ENCODE data around the gene FCN2. TPM values are rescaled to one million over a fixed set of nuclear protein-coding genes. Genes with fewer than 3 reads are reported as not detected.

Gene FCN2
- total and polyA plus RNA-seq, 2 of the 4 experiments (the other 2 are of a cell fraction) = not detected

DNA sequence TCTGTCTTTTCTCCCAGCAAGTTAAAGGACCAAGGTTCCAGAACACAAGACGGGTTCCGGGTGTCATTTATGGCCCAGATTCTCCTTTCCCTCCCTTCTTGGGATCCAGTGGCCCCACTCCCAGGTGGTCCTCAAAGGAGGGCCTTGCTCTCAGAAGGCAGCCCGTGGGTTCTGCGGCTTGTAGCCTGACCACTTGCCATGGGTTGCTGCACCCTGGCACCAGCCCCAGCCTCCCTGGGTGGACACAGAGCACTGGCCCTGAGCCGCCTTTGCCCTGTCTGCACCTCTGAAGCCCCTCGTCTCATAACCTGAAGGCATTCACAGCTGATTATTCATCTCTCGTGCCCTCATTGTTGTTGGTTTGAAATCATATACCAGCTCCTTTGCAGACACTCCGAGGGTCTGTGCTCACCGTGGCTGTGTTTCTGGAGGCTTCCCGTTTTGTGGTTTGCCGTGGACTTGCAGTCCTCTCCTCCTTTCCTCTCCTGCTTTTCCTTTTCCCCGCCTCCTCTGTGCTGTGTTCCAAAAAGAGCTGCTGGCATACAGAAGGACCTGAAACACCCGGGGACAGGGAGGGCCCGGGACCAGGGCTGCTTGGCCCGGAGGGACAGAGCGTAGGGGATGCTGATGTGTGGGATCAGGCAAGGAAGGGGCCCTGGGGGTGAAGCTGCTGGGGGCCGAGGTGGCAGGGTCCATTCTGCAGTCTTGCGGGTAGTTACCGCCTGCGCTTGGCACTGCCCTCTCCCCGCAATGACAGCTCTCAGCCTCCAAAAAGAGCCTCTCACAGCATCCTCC, 49.5 kb upstream of the FCN2 start:
- no peak for TF ChIP-seq RFX5 (IDR thresholded peaks at IDR 0.05; ENCODE audit: low read depth, low read length)
- TF ChIP-seq CEBPB (IDR thresholded peaks at IDR 0.05; ENCODE audit: low read depth, low read length) = no peak
- TF ChIP-seq, protein P1, sequence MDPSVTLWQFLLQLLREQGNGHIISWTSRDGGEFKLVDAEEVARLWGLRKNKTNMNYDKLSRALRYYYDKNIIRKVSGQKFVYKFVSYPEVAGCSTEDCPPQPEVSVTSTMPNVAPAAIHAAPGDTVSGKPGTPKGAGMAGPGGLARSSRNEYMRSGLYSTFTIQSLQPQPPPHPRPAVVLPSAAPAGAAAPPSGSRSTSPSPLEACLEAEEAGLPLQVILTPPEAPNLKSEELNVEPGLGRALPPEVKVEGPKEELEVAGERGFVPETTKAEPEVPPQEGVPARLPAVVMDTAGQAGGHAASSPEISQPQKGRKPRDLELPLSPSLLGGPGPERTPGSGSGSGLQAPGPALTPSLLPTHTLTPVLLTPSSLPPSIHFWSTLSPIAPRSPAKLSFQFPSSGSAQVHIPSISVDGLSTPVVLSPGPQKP (IDR thresholded peaks at IDR 0.05; ENCODE audit: borderline replicate concordance, low read depth, low read length) = no peak
- no peak for TF ChIP-seq MXI1 (IDR thresholded peaks at IDR 0.05; ENCODE audit: borderline replicate concordance, low read depth, low read length)
- TF ChIP-seq POLR2A (IDR thresholded peaks at IDR 0.05; ENCODE audit: low read depth, low read length) = no peak
- TF ChIP-seq MAZ (IDR thresholded peaks at IDR 0.05; ENCODE audit: borderline replicate concordance, low read depth, low read length) = no peak
- TF ChIP-seq, protein P2, sequence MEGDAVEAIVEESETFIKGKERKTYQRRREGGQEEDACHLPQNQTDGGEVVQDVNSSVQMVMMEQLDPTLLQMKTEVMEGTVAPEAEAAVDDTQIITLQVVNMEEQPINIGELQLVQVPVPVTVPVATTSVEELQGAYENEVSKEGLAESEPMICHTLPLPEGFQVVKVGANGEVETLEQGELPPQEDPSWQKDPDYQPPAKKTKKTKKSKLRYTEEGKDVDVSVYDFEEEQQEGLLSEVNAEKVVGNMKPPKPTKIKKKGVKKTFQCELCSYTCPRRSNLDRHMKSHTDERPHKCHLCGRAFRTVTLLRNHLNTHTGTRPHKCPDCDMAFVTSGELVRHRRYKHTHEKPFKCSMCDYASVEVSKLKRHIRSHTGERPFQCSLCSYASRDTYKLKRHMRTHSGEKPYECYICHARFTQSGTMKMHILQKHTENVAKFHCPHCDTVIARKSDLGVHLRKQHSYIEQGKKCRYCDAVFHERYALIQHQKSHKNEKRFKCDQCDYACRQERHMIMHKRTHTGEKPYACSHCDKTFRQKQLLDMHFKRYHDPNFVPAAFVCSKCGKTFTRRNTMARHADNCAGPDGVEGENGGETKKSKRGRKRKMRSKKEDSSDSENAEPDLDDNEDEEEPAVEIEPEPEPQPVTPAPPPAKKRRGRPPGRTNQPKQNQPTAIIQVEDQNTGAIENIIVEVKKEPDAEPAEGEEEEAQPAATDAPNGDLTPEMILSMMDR (conservative IDR thresholded peaks at IDR 0.05; ENCODE audit: low read depth, low read length) = no peak
- TF ChIP-seq MAFK (IDR thresholded peaks at IDR 0.05; ENCODE audit: low read depth, low read length) = no peak
- no peak for TF ChIP-seq RCOR1 (IDR thresholded peaks at IDR 0.05; ENCODE audit: insufficient replicate concordance, low read length)
- TF ChIP-seq FOS (IDR thresholded peaks at IDR 0.05; ENCODE audit: low read depth, low read length) = no peak
- no peak for TF ChIP-seq CHD1 (IDR thresholded peaks at IDR 0.05; ENCODE audit: low read depth, low read length)
- TF ChIP-seq SMC3 (IDR thresholded peaks at IDR 0.05; ENCODE audit: low read depth, low read length) = no peak
- no peak for TF ChIP-seq RAD21 (IDR thresholded peaks at IDR 0.05; ENCODE audit: low read length)
- Histone ChIP-seq H3K9ac (ENCODE audit: low read depth, low read length) (no peak overlapping the region), H3K23ac (ENCODE audit: low read depth, low read length) (no peak overlapping the region), H3K27ac (ENCODE audit: insufficient read depth, low read length) (no peak overlapping the region), H4K8ac (ENCODE audit: low read depth in 2 of 2, low read length in 2 of 2) (no peak overlapping the region), H3K9me3 (ENCODE audit: control insufficient read depth, insufficient read depth, low read length) (no peaks in the 10 kb centered on the region), H3K14ac (replicated peaks; ENCODE audit: low read depth, low read length) (no peak overlapping the region), H4K91ac (ENCODE audit: insufficient read depth, low read depth, low read length) (no peak overlapping the region), H3K4me1 (ENCODE audit: control insufficient read depth, insufficient read depth, low read length) (no peaks in the 10 kb centered on the region), H3K4ac (ENCODE audit: low read depth, low read length) (no peak overlapping the region), H3K9me1 (ENCODE audit: insufficient read depth, low read length) (peaks cover 5% of the 10 kb centered on the region; the same call in 1 of the 2 replicates), H3K79me1 (ENCODE audit: low read depth in 1 of 2, low read length in 2 of 2) (peaks cover 4 to 21% of the 10 kb centered on the region in 2 experiments; a peak in 3 of 4 replicates), H2AK9ac (replicated peaks; ENCODE audit: low read depth, low read length, poor library complexity) (no peak overlapping the region), H2BK20ac (ENCODE audit: low read depth, low read length) (no peak overlapping the region), H2AFZ (replicated peaks; ENCODE audit: low read length, poor library complexity) (no peak overlapping the region), H3K18ac (ENCODE audit: low read depth, low read length) (no peak overlapping the region), H2AK5ac (ENCODE audit: low read depth, low read length) (no peak overlapping the region), H4K5ac (ENCODE audit: low read depth, low read length) (no peak overlapping the region), H3K27me3 (ENCODE audit: control insufficient read depth, insufficient read depth, low read length) (no peaks in the 10 kb centered on the region), H3K36me3 (ENCODE audit: control insufficient read depth, insufficient read depth, low read length) (peaks cover 88% of the 10 kb centered on the region), H2BK15ac (ENCODE audit: low read depth, low read length) (no peak overlapping the region), H2BK5ac (ENCODE audit: low read depth, low read length, poor library complexity, severe bottlenecking) (no peak overlapping the region), H3K4me2 (ENCODE audit: low read depth, low read length) (no peak overlapping the region), H3K4me3 (ENCODE audit: insufficient read depth, low read depth, low read length) (no peak overlapping the region), H4K20me1 (ENCODE audit: insufficient read depth, low read length) (peaks cover 18% of the 10 kb centered on the region), H2BK120ac (ENCODE audit: low read depth, low read length) (no peak overlapping the region), H3K56ac (ENCODE audit: extremely low read depth, insufficient read depth, low read length) (no peak overlapping the region)
- DNase-seq (no peak), ATAC-seq (ENCODE audit: low read depth) (no peak)
- dilution Hi-C loops (cut with HindIII; ENCODE audit: low sequenced_read_pairs, unreplicated experiment) = no loop called here
- WGBS, 2 experiments (ENCODE audit: extremely low coverage in 2 of 2, insufficient read length in 1 of 2) = 100% methylated on average over 4 of the region's 21 CpGs; no CpG with 5 or more reads in 1 of the 2 experiments
- ChIA-PET POLR2A (ENCODE audit: unreplicated experiment) (no interaction called here), CTCF (no interaction called here)
- in situ Hi-C loops (cut with MboI; ENCODE audit: low sequenced_read_pairs) = no loop called here
- intact Hi-C loops (cut with micrococcal nuclease) = no loop called here
- BruUV-seq (replicated peaks) = no TSS peak

All from IMR-90 (cell line).